Body of pancreas (tissue), 4 donors: ENCODE measurements around the gene TNP1. TPM values are rescaled to one million over a fixed set of nuclear protein-coding genes. Genes with fewer than 3 reads are reported as not detected.

Source experiments
- ATAC-seq: fragments of 150-250 bp; one replicate; pipeline ENCODE4 v1.9.1; 2016
- DNase-seq, 4 donors: peaks; one replicate each; pipeline ENCODE4 v3.0.0-alpha.2; 2019
- H3K27ac ChIP-seq, 4 donors: fragments of 200-600 bp; sonication (generic); 1 replicate in 3 of 4; 2 replicates in 1 of 4; pipeline versions ENCODE4 v1.5.1 to v1.6.1; 2016 to 2019; ENCODE audit warnings: mild to moderate bottlenecking in 1 of 4, mixed read lengths in 1 of 4, moderate library complexity in 1 of 4
- H3K27me3 ChIP-seq, 2 donors: fragments of 200-600 bp; sonication (generic); one replicate each; pipeline ENCODE4 v1.6.0; 2016; ENCODE audit warnings: mild to moderate bottlenecking in 1 of 2
- H3K36me3 ChIP-seq, 2 donors: fragments of 200-600 bp; sonication (generic); replicated peaks in 1 of 2; 2 replicates each; pipeline ENCODE4 v1.5.1; 2016; ENCODE audit warnings: low read depth in 2 of 2; ENCODE audit not compliant: insufficient read depth in 1 of 2
- H3K4me1 ChIP-seq: fragments of 200-600 bp; sonication (generic); one replicate; pipeline ENCODE4 v1.6.0; 2016
- H3K4me3 ChIP-seq, 2 donors: fragments of 200-600 bp; sonication (generic); 1 replicate in 1 of 2; 2 replicates in 1 of 2; pipeline ENCODE4 v1.5.1; 2016 to 2019
- H3K9me3 ChIP-seq, 3 donors: fragments of 200-600 bp; sonication (generic); 1 replicate in 2 of 3; 2 replicates in 1 of 3; pipeline ENCODE4 v1.5.1; 2016
- CTCF ChIP-seq, 7 experiments: fragments of 450-650 bp in 4 of 7; fragments of 200-600 bp in 3 of 7; sonication (generic) in 3 of 7; IDR thresholded peaks; one replicate each; pipeline ENCODE4 v1.5.1; 2016 to 2019; ENCODE audit warnings: antibody characterized with exemption in 7 of 7
- POLR2A ChIP-seq, 3 donors: fragments of 450-650 bp; IDR thresholded peaks; one replicate each; pipeline ENCODE4 v1.6.1; 2016; ENCODE audit warnings: antibody characterized with exemption in 3 of 3, mild to moderate bottlenecking in 2 of 3
- WGBS, 2 donors: methylation state at CpG; one replicate each; pipeline ENCODE4 v1.1.5; 2017; 5-methylcytosine and 5-hydroxymethylcytosine counted together
- intact Hi-C: fragments of 100-400 bp; cut with DNase I; formaldehyde crosslinking; loops from one replicate; pipeline ENCODE4 v1.15.1; 2023
- total RNA-seq, 2 donors: library from RNA; depleted of rRNA; stranded (reverse); fragments of >200 nt; gene quantifications; one replicate each; pipeline ENCODE4 v1.1.0, GENCODE V29; 2016

Gene TNP1
- total RNA-seq, 2 donors from 2014 or later = not detected

GRCh38 chr2:216888887-216889622, 29.2 kb upstream of the TNP1 start:
- intact Hi-C loops = no loop called here
- 73 to 86% methylated on average over 8 of the region's 8 CpGs for WGBS, 2 donors
- ATAC-seq (no peak), DNase-seq (no peak)
- Histone ChIP-seq H3K4me1 (no peaks in the 10 kb centered on the region), H3K36me3 (no peaks in the 10 kb centered on the region), H3K27ac (no peak overlapping the region), H3K9me3 (no peaks in the 10 kb centered on the region), H3K4me3 (no peak overlapping the region), H3K27me3 (no peaks in the 10 kb centered on the region)
- TF ChIP-seq CTCF (IDR thresholded peaks at IDR 0.05) (no peak), POLR2A (IDR thresholded peaks at IDR 0.05) (no peak)

GRCh38 chr2:216888081-216888480, 28.2 kb upstream of the TNP1 start:
- no peaks in the 10 kb centered on the region for H3K36me3 ChIP-seq
- ATAC-seq (no peak), DNase-seq (no peak)
- no peak overlapping the region for H3K27ac ChIP-seq
- H3K27me3 ChIP-seq = no peaks in the 10 kb centered on the region
- H3K9me3 ChIP-seq = no peaks in the 10 kb centered on the region
- TF ChIP-seq POLR2A (IDR thresholded peaks at IDR 0.05) (no peak), CTCF (IDR thresholded peaks at IDR 0.05) (no peak)
- no peak overlapping the region for H3K4me3 ChIP-seq
- intact Hi-C loops = no loop called here
- no peaks in the 10 kb centered on the region for H3K4me1 ChIP-seq
- WGBS, 2 donors = 80% methylated on average over 5 of the region's 5 CpGs

GRCh38 chr2:216887138-216887537, 27.3 kb upstream of the TNP1 start:
- H3K4me1 ChIP-seq = no peaks in the 10 kb centered on the region
- TF ChIP-seq CTCF (IDR thresholded peaks at IDR 0.05) (no peak), POLR2A (IDR thresholded peaks at IDR 0.05) (no peak)
- H3K36me3 ChIP-seq = no peaks in the 10 kb centered on the region
- H3K9me3 ChIP-seq = no peaks in the 10 kb centered on the region
- no peak overlapping the region for H3K4me3 ChIP-seq
- intact Hi-C loops = no loop called here
- H3K27me3 ChIP-seq = no peaks in the 10 kb centered on the region
- no peak overlapping the region for H3K27ac ChIP-seq
- ATAC-seq (no peak), DNase-seq (no peak)
- WGBS, 2 donors = 68 to 75% methylated on average over 8 of the region's 8 CpGs

GRCh38 chr2:216885117-216885553, 25.3 kb upstream of the TNP1 start:
- ATAC-seq = no peak
- DNase-seq = no peak
- Histone ChIP-seq H3K4me3 (no peak overlapping the region), H3K4me1 (no peaks in the 10 kb centered on the region), H3K27me3 (no peaks in the 10 kb centered on the region), H3K9me3 (no peaks in the 10 kb centered on the region), H3K36me3 (no peaks in the 10 kb centered on the region), H3K27ac (no peak overlapping the region)
- WGBS, 2 donors = 90 to 95% methylated on average over 10 to 25 of the region's 32 CpGs
- intact Hi-C loops = no loop called here
- TF ChIP-seq POLR2A (IDR thresholded peaks at IDR 0.05) = no peak
- TF ChIP-seq CTCF (IDR thresholded peaks at IDR 0.05) = no peak

- TF ChIP-seq POLR2A (IDR thresholded peaks at IDR 0.05) (no peak), CTCF (IDR thresholded peaks at IDR 0.05) (no peak)
- H3K36me3 ChIP-seq = no peaks in the 10 kb centered on the region
- DNase-seq = no peak
- ATAC-seq = no peak
- no peaks in the 10 kb centered on the region for H3K4me1 ChIP-seq
- intact Hi-C loops = no loop called here
- WGBS, 2 donors = 93 to 100% methylated on average over 2 of the region's 2 CpGs
- no peak overlapping the region for H3K27ac ChIP-seq
- no peak overlapping the region for H3K4me3 ChIP-seq
- no peaks in the 10 kb centered on the region for H3K9me3 ChIP-seq
- no peaks in the 10 kb centered on the region for H3K27me3 ChIP-seq
Measured at GRCh38 chr2:216884347-216884746, 24.5 kb upstream of the TNP1 start.
